Cardiac muscle cell (in vitro differentiated cells and primary cell): ENCODE measurements around the gene ZNF467. TPM values are rescaled to one million over a fixed set of nuclear protein-coding genes. Genes with fewer than 3 reads are reported as not detected.

Experiments
- DNase-seq, 2 donors: peaks; one replicate each; pipeline versions ENCODE4 v3.0.0 to v3.0.0-alpha.2; 2010 to 2017; ENCODE audit warnings: low read depth in 1 of 2, low spot score in 1 of 2
- H3K27ac ChIP-seq: fragments of 200-600 bp; sonication (generic); 2 replicates; pipeline ENCODE4 v1.5.1; 2016
- H3K27me3 ChIP-seq: fragments of 200-600 bp; sonication (generic); 2 replicates; pipeline ENCODE4 v1.6.0; 2016; ENCODE audit warnings: control low read depth
- H3K36me3 ChIP-seq: fragments of 200-600 bp; sonication (generic); 2 replicates; pipeline ENCODE4 v1.5.1; 2016; ENCODE audit warnings: control low read depth
- H3K4me1 ChIP-seq: fragments of 200-600 bp; sonication (generic); 2 replicates; pipeline ENCODE4 v1.8.1; 2017; ENCODE audit warnings: low read depth, mild to moderate bottlenecking, mixed run types
- H3K4me3 ChIP-seq: fragments of 200-600 bp; sonication (generic); 2 replicates; pipeline ENCODE4 v1.5.1; 2016; ENCODE audit warnings: mild to moderate bottlenecking
- H3K9me3 ChIP-seq: fragments of 200-600 bp; sonication (generic); 2 replicates; pipeline ENCODE4 v1.5.1; 2017; ENCODE audit warnings: low read depth, mild to moderate bottlenecking, control low read depth
- polyA plus RNA-seq: library from polyadenylated mRNA; unstranded; fragments of >200 nt; fragmentation: Nextera tagmentation; extraction: Ambion mirVana; gene quantifications from 2 replicates; pipeline ENCODE4 v1.2.1, GENCODE V29; 2016
- total RNA-seq: library from RNA; depleted of rRNA; stranded (reverse); fragments of >200 nt; gene quantifications from 2 replicates; pipeline ENCODE4 v1.2.3, GENCODE V29; 2016
- TF ChIP-seq, protein P1 (sequence below): IDR thresholded peaks from 2 replicates; pipeline ENCODE4 v1.5.1; 2012; ENCODE audit warnings: low read depth, mild to moderate bottlenecking, low read length

ZNF467 gene
- total and polyA plus RNA-seq, 2 experiments from 2014 or later, result 27.7 to 33.7 TPM

DNA sequence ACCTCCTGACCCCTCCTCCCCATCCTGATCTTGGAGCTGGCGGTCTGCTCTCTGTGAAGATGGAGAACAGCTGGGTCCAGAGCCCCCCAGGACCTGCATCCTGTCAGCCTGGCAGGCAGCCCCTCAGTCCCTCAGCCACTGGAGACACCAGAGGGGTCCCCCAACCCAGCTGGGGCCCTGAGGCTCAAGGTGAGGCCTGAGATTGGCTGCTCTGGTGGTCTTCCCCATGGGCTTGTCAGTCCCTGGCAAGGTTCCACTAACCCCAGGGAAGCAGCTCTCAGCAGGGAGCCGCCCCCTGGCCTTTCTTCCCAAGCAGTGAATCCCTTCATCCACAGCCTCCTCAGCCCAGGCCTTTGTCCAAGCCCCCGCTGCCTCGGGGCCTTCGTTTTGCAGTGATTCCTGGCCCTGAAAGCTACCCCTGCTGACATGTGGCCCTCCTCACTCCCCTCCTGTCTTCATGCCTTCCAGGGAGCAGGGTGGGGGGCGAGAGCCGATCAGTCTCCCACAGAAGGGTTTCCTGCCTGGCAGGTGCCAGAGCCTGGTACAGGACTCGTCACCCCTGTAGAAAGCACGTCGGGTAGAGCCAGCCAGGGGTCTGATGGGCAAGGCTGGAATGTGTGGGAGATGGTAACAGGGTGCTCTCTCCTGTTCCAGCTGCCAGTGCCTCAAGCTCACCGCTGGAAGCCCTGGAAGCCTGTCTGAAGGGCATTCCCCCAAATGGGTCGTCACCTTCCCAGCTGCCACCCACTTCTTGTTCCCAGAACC lies 48.5 kb downstream of the ZNF467 start:
- TF ChIP-seq, protein P1, sequence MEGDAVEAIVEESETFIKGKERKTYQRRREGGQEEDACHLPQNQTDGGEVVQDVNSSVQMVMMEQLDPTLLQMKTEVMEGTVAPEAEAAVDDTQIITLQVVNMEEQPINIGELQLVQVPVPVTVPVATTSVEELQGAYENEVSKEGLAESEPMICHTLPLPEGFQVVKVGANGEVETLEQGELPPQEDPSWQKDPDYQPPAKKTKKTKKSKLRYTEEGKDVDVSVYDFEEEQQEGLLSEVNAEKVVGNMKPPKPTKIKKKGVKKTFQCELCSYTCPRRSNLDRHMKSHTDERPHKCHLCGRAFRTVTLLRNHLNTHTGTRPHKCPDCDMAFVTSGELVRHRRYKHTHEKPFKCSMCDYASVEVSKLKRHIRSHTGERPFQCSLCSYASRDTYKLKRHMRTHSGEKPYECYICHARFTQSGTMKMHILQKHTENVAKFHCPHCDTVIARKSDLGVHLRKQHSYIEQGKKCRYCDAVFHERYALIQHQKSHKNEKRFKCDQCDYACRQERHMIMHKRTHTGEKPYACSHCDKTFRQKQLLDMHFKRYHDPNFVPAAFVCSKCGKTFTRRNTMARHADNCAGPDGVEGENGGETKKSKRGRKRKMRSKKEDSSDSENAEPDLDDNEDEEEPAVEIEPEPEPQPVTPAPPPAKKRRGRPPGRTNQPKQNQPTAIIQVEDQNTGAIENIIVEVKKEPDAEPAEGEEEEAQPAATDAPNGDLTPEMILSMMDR, result no peak
- Histone ChIP-seq H3K36me3 (peaks cover 48% of the 10 kb centered on the region), H3K27ac (no peak overlapping the region), H3K4me1 (no peaks in the 10 kb centered on the region), H3K27me3 (no peaks in the 10 kb centered on the region), H3K4me3 (no peak overlapping the region), H3K9me3 (no peaks in the 10 kb centered on the region)
- no peak for DNase-seq

DNA sequence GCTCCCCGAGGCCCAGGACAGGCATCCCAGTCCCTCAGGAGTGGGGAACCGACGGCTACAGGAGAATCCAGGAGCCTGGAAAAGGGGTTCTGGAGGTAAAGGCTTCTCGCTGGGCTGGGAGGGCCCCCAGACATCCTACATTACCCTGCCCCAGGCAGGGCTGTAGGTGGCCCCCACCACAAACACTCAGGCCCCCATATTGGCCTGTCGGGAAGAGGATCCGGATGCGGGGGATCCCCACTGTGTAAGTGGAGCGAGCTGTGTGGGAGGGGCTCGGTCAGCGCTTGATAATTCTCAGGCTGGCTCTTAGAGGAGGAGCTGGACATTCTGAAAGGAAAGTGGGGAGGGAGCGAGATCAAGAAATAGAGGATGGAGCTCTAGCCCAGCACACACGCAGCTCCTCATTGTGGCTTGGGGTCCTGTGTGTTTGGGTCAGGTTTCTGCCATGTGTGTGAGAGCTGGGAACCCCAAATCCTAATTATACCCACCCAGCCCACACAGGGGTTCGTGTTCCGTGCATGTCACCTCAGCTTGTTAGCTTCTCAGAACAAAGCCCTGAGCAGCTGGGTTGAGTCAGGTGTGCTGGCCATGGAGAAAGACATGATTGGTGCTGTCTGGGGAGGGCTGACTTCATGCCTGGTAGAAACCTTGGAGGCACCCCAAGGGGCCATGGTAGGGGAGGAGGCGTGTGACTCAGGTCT lies 49.4 kb downstream of the ZNF467 start:
- Histone ChIP-seq H3K27me3 (no peaks in the 10 kb centered on the region), H3K9me3 (no peaks in the 10 kb centered on the region), H3K36me3 (peaks cover 40% of the 10 kb centered on the region), H3K4me1 (no peaks in the 10 kb centered on the region), H3K4me3 (no peak overlapping the region), H3K27ac (no peak overlapping the region)
- TF ChIP-seq, protein P1, result no peak
- DNase-seq, result no peak

DNA sequence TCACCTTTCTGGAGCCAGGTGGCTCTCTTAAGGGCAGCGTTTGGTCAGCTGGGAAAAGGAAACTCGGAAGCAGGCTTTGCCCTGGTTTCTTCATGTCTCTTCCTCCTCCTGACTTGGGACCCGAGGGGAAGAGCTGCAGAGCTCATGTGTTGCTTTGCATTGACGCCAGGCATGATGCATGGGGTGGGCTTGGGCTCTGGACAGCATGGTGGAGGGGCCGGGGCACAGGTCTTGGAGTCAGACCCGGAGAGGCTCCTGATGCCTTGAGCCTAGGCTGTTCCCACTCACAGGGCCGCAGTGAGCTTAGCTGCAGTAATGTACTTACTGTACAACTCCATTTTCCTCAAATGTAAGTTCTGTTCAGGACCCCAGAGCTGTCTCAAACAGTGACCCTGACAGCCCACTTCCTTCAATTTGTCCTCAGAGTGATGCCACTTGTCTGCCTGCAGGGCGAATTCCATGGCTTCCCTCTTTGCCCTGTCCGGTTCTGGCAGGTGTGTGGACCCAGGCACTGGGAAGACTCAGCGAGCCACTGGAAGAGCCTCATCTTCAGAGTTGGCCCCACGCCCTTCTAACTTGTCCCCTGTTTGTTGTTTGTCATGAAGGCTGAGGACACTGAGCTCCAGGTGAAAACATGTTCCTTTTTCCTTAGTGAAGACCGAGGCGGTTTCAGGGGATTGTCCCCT lies 50.2 kb downstream of the ZNF467 start:
- Histone ChIP-seq H3K4me3 (no peak overlapping the region), H3K27ac (no peak overlapping the region), H3K27me3 (no peaks in the 10 kb centered on the region), H3K36me3 (peaks cover 38% of the 10 kb centered on the region), H3K4me1 (no peaks in the 10 kb centered on the region), H3K9me3 (no peaks in the 10 kb centered on the region)
- DNase-seq, result no peak
- TF ChIP-seq, protein P1, result no peak

DNA sequence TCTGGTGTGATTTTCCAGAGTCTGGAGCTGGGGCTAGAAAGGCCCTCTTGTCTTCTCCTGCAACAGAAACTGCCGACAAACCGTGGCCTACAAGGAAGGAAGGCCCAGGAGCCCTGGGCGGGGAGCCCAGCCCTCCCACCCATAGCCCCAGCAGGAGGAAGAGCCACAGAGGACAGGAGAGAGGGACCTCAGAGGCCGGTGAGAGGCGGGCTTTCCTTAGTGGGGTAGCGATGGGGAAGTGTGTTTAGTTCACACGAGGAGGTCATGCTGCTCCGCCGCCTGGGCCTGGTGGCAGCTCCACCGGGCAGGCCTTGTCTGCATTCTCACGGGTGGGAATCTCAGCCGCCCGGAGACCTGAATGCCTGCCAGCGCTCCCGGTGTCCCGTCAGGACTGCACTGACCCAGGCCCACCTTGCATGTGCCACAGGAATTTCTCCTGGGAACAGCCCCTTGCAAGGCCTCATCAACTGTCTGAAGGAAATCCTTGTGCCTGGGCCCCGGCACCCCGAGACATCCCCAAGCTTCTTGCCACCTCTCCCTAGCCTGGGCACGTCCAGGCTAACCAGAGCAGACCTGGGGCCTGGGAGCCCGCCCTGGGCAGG lies 50.9 kb downstream of the ZNF467 start:
- Histone ChIP-seq H3K4me1 (no peaks in the 10 kb centered on the region), H3K9me3 (no peaks in the 10 kb centered on the region), H3K27me3 (no peaks in the 10 kb centered on the region), H3K36me3 (peaks cover 36% of the 10 kb centered on the region), H3K27ac (no peak overlapping the region), H3K4me3 (no peak overlapping the region)
- TF ChIP-seq, protein P1, result no peak
- no peak for DNase-seq

DNA sequence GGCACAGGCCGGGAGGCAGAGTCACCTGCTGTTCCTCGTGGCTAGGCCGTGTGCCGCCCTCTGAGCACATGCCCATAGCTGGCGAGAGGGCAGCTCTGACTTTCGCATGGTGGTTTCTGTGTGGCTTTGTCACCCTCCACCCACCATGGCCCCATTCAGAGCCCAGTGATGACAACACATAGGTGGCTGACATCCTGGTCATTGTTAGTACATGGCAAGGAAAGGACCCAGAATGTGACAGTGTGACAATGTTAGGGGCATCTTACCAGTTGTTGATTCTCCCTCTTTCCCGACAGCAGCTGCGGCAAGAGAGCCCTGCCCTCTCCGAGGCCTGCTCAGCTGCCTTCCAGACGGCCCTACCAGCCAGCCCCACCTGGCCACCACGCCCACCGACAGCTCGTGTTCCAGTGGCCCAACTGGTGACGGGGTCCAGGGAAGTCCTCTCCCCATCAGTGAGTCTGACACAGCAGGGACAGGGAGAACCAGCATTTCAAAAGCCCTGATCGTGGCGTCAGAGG lies 52.2 kb downstream of the ZNF467 start:
- H3K27me3 ChIP-seq, result no peaks in the 10 kb centered on the region
- DNase-seq, result no peak
- no peak overlapping the region for H3K4me3 ChIP-seq
- no peaks in the 10 kb centered on the region for H3K9me3 ChIP-seq
- H3K4me1 ChIP-seq, result peaks cover 3% of the 10 kb centered on the region
- H3K27ac ChIP-seq, result no peak overlapping the region
- peaks cover 36% of the 10 kb centered on the region for H3K36me3 ChIP-seq
- TF ChIP-seq, protein P1, result no peak
